Activated effector memory CD4-positive, alpha-beta T cell treated with anti-CD3 and anti-CD28 coated beads, Interleukin-2, amount 50 U/mL, for 16 hours (primary cell): ENCODE data around the gene NKAIN2.
"Not testable (repeated sequence)": the region's sequence is repeated elsewhere in the genome, so short reads cannot be mapped to it uniquely, and the experiment has no call there.

Source experiments
- DNase-seq: peaks from one replicate; pipeline ENCODE4 v3.0.0-alpha.2; 2020

NKAIN2 gene

DNA sequence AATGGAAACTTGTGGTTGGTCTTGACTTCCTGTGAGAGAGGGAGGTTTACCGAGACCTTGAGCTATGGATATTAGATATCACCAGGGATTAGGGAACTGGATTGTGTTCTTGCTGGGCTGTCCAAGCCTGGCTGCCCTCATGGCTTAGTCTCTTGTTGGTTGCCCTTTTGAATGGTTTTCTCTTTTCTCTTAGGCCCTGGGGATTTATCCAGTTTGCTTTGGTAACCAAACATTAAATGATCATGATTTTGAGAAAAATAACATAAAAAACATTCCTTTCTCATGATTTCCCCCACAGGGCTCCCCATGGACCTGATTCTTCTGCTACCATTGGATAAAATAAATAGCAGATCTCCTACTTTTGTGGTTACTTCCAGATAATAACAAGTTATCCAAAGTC, 852.2 kb downstream of the NKAIN2 start:
- DNase-seq: no peak

- DNase-seq: no peak
These were observed 854.4 kb downstream of the NKAIN2 start for GRCh38 chr6:124658053-124658452.

DNA sequence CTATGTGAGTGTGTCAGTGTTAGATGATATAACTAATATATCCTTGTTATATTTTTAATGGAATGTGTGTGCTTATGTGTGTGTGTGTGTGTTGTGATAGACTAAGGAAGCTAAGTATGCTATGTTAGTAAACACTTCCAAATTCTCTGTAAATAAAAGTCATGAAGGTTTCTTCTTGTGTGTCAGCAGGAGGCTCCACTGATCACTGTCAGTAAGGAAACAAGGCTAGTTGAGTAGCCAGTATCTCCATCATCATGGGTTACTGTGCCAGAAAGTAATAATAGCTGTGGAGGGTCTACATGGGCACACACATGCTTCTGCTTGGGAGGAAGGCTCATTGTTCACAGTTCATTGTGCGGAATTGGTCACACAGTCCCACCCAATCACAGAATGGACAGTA, 855.8 kb downstream of the NKAIN2 start:
- no peak for DNase-seq

- no peak for DNase-seq
These were observed 856.5 kb downstream of the NKAIN2 start for GRCh38 chr6:124660185-124660584.

DNA sequence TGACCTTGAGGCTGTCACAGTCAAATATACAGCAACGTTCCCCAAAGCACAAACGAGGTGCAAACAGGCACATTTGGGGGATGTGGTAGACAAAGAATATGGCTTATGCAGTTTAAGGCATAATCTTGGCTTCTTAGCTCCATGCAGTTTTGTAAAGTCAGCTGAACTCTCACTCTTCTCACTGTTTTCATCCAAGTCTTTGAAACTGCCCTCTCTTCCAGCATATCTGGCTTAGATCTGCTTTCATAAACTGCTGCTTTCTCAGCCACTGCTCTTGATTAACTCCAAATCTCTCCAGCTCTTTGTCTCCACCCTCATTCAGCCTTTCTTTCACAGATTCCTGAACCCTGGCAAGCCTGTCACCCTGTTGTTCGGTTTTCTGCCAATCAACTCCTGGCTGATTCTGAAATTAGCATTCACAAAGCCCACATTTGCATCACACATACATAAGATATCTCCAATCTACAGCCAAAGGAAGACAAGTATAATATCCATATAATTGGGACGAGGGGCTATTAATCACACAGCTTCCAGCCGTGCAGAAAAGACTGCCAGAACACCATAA, 857.5 kb downstream of the NKAIN2 start:
- no peak for DNase-seq

DNA sequence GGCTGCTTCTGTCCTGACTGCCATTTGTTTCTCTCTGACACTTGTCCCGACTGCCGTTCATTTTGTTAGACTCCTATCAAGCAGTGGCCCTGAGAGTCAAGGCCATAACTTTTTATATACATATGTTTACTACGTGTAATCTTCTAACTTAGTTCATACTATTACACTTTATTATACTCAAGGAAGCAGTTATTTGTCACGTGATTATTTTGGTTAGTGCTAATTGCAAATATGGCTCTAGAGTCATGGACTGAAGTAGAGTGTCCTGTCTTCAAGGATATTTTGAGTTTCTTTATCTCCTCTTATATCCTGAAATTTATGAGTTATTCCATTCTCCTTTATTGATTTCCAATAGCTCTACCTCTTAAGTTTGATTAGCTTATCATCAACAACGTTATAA, 864.4 kb downstream of the NKAIN2 start:
- DNase-seq: no peak

GRCh38 chr6:124669713-124670480, 866.2 kb downstream of the NKAIN2 start:
- DNase-seq: no peak

DNA sequence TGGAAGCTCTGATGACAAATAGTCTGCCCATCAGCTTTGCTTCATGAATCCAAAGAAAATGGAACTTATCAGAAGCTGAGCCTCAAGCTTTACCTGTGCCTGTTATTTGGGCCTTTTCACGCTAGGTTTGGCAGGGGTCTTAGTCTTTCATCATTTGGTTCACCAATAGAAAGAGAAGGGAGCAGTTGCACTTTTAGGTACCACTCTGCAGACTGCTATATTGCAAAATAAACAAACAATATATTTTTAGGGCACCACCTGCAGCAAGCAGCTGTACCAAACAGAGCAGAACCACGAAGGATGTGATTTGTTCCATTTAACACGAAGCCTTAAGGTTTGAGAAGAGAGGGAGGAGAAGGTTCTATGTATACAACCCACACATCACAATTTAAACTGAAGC, 867.1 kb downstream of the NKAIN2 start:
- DNase-seq: no peak

DNA sequence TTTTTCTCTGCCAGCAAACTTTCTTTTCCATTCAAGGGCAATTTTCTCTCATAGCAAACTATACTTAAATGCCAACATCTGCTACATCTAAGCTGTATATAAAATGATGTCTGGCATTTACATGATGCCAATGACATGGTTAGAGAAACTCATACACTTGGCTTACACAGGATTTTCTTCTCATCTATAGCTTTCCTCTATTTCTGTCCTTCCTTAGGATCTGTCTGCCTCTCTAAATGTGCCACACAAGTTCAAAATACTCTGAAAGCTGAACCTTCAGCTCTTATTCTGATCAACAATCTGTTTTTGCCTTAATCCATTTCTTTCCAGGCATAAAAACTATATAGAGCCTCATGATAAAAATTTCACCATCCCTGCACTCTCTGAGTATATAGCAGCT, 867.7 kb downstream of the NKAIN2 start:
- DNase-seq: no peak

DNA sequence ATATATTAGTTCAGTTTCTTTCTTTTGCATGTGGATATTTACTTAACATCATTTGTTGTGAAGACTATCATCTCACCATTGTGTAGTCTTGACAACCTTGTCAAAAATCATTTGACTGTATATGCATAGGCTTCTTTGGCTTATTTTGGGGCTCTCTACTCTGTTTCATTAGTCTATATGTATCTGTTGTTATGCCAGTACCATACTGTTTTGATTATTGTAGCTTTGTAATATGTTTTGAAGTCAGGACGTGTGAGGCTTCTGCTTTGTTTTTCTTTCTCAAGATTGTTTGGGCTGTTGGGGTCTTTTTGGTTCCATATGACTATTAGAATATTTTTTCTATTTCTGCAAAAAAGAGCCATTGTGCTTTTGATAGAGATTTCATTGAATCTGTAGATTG, 870.4 kb downstream of the NKAIN2 start:
- DNase-seq: no peak

DNA sequence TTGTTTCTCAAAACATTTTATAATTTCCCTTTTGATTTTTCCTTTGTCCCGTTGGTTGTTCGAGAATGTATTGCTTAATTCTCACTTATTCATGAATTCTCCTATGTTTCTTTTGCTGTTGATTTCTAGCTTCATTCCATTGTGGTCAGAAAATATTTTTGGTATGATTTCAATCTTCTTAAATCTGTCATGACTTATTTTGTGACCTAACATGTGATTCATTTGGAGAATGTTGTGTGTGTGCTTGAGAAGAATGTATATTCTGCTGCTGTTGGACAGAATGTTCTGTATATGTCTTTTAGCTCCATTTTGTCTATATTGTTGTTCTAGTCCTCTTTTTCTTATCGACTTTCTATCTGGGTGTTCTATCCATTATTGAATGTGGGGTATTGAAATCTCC, 872.4 kb downstream of the NKAIN2 start:
- DNase-seq: no peak

- DNase-seq: no peak
These were observed 874.2 kb downstream of the NKAIN2 start for GRCh38 chr6:124677874-124678273.

DNA sequence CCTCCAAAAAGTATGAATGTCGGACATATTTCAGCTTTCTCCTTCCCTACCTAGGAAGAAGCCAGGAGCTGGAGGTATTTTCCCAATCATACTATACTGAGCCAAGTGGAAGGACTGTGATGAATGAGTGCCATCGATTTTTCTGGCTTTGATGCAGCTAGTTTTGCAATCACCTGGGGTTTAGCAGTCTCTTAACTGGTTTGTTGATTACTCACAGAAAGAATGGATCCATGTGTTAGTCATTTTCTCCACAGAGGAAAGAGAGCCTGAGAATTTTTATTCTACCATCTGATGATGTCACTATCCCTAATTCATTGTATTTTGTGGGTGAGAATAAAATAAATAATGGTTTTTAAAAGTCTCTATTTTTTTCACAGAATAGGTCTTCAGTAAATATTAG, 875.7 kb downstream of the NKAIN2 start:
- no peak for DNase-seq

GRCh38 chr6:124682751-124683150, 879.1 kb downstream of the NKAIN2 start:
- DNase-seq: no peak

- DNase-seq: no peak
These were observed 879.8 kb downstream of the NKAIN2 start for GRCh38 chr6:124683507-124683906.

DNA sequence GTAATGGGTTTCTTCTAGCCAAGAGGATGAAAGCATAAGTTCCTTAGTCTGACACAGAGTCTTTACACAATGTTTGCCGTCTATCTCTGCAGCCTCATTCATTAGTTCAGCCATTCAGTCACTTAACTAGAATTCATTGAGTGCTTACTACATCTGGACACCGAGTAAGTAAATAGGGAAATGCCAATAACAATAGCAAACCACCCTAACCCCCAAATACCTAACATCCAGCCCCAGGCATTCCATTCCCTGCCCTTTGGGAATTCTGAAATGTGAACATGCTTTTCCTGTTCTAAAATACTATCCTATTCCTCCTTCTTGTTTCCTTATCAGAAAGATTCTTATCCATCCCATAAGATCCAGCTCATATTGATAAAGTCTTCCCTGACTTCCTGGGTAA, 881.0 kb downstream of the NKAIN2 start:
- no peak for DNase-seq

GRCh38 chr6:124688369-124688768, 884.7 kb downstream of the NKAIN2 start:
- DNase-seq: no peak

- DNase-seq: no peak
These were observed 890.6 kb downstream of the NKAIN2 start for GRCh38 chr6:124694139-124694705.

DNA sequence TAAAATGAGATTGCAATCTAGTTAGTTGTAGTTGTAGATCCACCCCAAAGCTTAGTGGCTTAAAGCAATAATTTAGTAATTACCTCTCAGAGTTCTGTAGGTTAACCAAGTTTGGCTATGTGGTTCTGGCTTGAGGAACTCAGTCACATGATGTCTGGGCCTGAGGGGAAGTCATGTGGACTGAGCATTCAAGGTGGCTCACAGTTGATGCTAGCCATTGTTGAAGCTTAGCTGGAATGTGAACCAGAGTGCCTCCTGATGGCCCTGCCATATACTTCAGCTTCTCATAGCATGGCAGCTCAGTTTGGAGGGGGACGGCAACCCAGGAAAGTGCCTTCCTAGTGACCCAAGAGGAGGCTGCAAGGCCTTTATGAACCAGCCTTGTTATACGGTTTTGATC, 895.4 kb downstream of the NKAIN2 start:
- no peak for DNase-seq

DNA sequence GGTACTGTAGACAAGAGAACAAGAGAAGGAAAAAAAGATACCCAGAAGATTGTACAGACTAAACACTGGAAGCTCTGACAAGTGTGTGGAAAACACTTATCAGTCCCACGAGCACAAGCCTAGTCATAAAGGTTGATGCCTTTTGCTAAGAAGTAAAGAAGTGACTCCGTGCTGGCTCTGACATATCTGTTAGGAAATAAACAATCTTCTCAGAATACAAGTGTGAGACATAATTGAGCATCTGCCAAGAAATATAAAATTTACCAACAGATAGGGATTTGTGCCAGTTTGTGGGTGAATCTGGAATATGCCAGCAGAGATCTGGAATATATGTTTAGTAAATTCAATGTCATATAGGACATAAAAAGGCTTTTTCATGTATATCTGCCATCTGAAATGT, 899.9 kb downstream of the NKAIN2 start:
- no peak for DNase-seq

GRCh38 chr6:124712532-124712931, 908.9 kb downstream of the NKAIN2 start:
- DNase-seq: not testable (repeated sequence)

DNA sequence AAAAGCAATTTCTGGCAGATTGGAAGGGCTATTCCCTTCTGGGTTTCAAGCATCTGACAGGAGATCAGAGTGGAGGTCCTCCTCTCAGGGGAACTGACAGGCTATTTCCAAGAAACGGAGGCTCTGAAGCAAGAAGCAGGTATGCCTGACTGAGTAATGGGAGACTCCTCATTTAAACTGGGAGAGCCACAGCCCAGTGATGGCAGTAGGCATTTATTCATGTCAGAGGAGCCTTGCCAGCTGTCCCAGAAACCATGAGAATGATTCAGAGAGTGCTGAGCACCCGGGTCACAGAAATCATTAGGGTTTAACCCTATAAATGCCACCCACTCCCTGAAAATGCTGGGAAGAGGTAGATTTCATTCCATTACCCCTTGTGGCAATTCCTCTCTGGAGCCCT, 911.1 kb downstream of the NKAIN2 start:
- no peak for DNase-seq

GRCh38 chr6:124719913-124720312, 916.2 kb downstream of the NKAIN2 start:
- no peak for DNase-seq

GRCh38 chr6:124721331-124721730, 917.7 kb downstream of the NKAIN2 start:
- no peak for DNase-seq
